ENCODE results near the gene SLC2A10. TPM values are rescaled to one million over a fixed set of nuclear protein-coding genes. Genes with fewer than 3 reads are reported as not detected.
A peak's percentile ranks its signal among the peaks of the same experiment; 100 is the strongest.

Gene SLC2A10
- total RNA-seq, 1 experiment from 2014 or later: 4.2 TPM

DNA sequence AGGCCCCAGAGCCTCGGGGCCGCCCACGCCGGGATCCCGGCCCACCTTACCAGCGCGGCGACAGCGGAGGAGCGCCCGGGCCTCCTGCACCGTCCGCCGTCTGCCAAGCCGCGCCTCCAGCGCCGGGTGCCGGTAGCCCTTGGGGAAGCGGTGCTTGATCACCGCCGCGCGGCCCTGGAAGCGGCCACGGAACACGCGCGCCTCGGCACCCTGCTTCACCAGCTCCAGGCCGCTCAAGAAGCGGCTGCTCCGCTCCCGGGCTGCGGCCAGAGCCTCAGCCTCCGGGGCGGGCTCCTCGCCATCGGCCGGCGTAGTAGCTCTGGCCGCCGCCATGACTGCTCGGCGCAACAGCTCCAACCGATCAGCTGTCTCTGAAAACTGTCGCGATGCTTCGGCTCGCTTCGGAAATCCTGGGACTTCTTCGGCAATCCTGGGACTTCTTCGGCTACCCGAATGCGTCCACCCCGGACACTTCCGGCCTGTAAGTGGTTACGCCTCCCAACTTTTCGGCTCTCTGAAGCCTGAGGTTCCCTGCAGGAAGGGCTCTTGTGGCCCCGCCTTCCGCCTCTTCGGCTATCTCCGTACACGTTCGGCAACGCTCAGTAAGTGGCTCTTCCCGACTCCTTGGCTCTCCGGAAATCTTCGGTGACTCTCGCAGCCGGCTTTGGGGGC, 20.2 kb upstream of the SLC2A10 start, which contains the start of gene TP53RK:
TSS of gene TP53RK (minus strand) at position 363 of the 672 bp plus-strand sequence. CDS start at position 333, 30 bp downstream.
- peaks cover 2% of the 10 kb centered on the region; the same call in 1 of the 2 replicates for H3K36me3 ChIP-seq (ENCODE audit: control insufficient read depth, insufficient read depth, low read length)
- DNase-seq: peak; percentile 100
- TF ChIP-seq CTCF (IDR thresholded peaks at IDR 0.05; ENCODE audit: insufficient read depth in 1 of 2, low read depth in 1 of 2, low read length in 1 of 2, severe bottlenecking in 1 of 2, unreplicated experiment in 1 of 2): peak; percentile 19 to 43
- H3K27me3 Mint-ChIP-seq (ENCODE audit: insufficient read depth, unreplicated experiment): no peaks in the 10 kb centered on the region
- peak within 1 kb of the TSS; percentile 75 for H3K4me3 ChIP-seq (ENCODE audit: low read depth, low read length)
- intact Hi-C loops (cut with micrococcal nuclease; ENCODE audit: unreplicated experiment): loop anchor here (2.0 kb wide), 1 partner anchor 20 kb away; the partner anchor contains the start of gene SLC2A10
- H3K9me3 ChIP-seq: no peaks in the 10 kb centered on the region
- BruUV-seq (replicated peaks): no TSS peak
- H3K36me3 Mint-ChIP-seq (ENCODE audit: insufficient read depth, unreplicated experiment): peaks cover 20% of the 10 kb centered on the region
- ChIA-PET CTCF (interaction anchor here (0.5 to 1.6 kb wide), 11 partner anchors 13 to 907 kb away, joined by 3 to 8 read pairs (median 4); no protein-coding TSS in a partner anchor), POLR2A (interaction anchor here (0.6 to 1.3 kb wide), 3 partner anchors 19 to 358 kb away, joined by 3 to 4 read pairs (median 3); no protein-coding TSS in a partner anchor)
- peaks cover 11% of the 10 kb centered on the region for H3K4me1 Mint-ChIP-seq (ENCODE audit: low read depth, unreplicated experiment)
- H3K9me3 Mint-ChIP-seq (ENCODE audit: unreplicated experiment): no peaks in the 10 kb centered on the region
- peak within 1 kb of the TSS; percentile 74 for H3K4me3 Mint-ChIP-seq (ENCODE audit: unreplicated experiment)
- peak within 1 kb of the TSS; percentile 51 for H3K27ac Mint-ChIP-seq (ENCODE audit: unreplicated experiment)
- no peaks in the 10 kb centered on the region for H3K27me3 ChIP-seq (replicated peaks; ENCODE audit: control insufficient read depth, insufficient read depth, low read length)
- H3K4me1 ChIP-seq: peaks cover 17% of the 10 kb centered on the region

DNA sequence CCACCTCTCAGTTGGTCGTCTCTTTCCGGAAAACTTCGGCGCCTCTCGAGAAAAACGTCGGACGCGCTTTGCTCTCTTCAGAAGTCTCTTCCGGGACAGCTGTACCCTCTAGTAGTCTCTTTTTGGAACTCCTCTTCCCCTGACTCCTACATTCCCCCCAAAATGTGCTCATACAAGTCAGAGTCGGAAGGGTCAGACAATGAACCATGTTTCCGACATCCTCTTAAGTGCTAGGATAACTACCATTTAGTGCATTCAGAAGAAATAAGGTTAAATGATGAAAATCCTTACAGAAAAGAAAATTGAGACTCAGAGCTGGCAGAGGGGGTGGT, 19.7 kb upstream of the SLC2A10 start:
- peaks cover 17% of the 10 kb centered on the region for H3K4me1 ChIP-seq
- H3K9me3 Mint-ChIP-seq (ENCODE audit: unreplicated experiment): no peaks in the 10 kb centered on the region
- peaks cover 2% of the 10 kb centered on the region; the same call in 1 of the 2 replicates for H3K36me3 ChIP-seq (ENCODE audit: control insufficient read depth, insufficient read depth, low read length)
- no peaks in the 10 kb centered on the region for H3K27me3 Mint-ChIP-seq (ENCODE audit: insufficient read depth, unreplicated experiment)
- intact Hi-C loops (cut with micrococcal nuclease; ENCODE audit: unreplicated experiment): loop anchor here (2.0 kb wide), 1 partner anchor 19 kb away; the partner anchor contains the start of gene SLC2A10
- TF ChIP-seq CTCF (IDR thresholded peaks at IDR 0.05; ENCODE audit: insufficient read depth in 1 of 2, low read depth in 1 of 2, low read length in 1 of 2, severe bottlenecking in 1 of 2, unreplicated experiment in 1 of 2): no peak
- H3K27me3 ChIP-seq (replicated peaks; ENCODE audit: control insufficient read depth, insufficient read depth, low read length): no peaks in the 10 kb centered on the region
- ChIA-PET CTCF (interaction anchor here (0.5 to 1.6 kb wide), 11 partner anchors 12 to 906 kb away, joined by 3 to 8 read pairs (median 4); no protein-coding TSS in a partner anchor), POLR2A (interaction anchor here (0.6 to 1.3 kb wide), 4 partner anchors 13 to 359 kb away, joined by 3 to 6 read pairs (median 4); no protein-coding TSS in a partner anchor)
- no TSS peak for BruUV-seq (replicated peaks)
- peaks cover 20% of the 10 kb centered on the region for H3K36me3 Mint-ChIP-seq (ENCODE audit: insufficient read depth, unreplicated experiment)
- H3K4me1 Mint-ChIP-seq (ENCODE audit: low read depth, unreplicated experiment): peaks cover 10% of the 10 kb centered on the region
- no peaks in the 10 kb centered on the region for H3K9me3 ChIP-seq
- DNase-seq: no peak
- H3K4me3 ChIP-seq (ENCODE audit: low read depth, low read length): peak overlapping the region; percentile 75
- H3K4me3 Mint-ChIP-seq (ENCODE audit: unreplicated experiment): peak overlapping the region; percentile 74
- peak overlapping the region; percentile 51 for H3K27ac Mint-ChIP-seq (ENCODE audit: unreplicated experiment)

DNA sequence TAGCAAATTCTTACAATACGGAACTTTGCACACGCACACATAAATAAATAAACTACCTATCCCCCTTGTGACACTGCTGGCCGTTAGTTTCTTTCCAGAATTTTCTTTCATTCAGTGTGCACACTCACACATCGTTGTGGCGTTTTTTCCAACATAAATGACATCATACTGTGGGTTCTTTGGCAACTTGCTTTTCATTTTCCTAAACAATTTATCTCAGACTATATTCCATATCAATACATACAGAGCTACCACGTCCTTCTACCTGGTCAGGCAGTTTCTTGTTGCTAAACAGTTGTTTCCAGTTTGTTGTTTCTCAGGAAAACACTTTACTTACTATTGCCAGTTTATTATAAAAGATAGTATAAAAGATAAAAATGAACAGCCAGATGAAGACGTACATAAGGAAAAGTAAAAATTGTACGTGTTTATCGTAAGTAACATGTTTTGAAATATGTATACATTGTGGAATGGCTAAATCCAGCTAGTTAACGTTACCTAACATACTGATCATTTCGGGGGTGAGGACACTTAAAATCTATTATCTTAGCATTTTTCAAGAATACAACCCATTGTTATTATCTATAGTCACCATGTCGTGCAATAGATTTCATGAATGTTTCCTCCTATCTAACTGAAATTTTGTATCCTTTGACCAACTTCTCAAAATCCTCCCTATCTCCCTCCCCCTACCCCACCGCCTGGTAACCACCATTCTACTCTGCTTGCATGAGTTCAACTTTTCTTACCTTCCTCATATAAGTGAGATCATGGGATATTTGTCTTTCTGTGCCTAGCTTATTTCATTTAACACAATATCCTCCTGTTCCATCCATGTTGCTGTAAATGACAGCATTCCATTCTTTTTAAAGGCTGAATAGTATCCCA, 19.0 kb upstream of the SLC2A10 start:
- H3K4me3 Mint-ChIP-seq (ENCODE audit: unreplicated experiment): peak overlapping the region; percentile 74
- Histone ChIP-seq H3K4me1 (peaks cover 17% of the 10 kb centered on the region), H3K36me3 (ENCODE audit: control insufficient read depth, insufficient read depth, low read length) (peaks cover 2% of the 10 kb centered on the region; the same call in 1 of the 2 replicates), H3K9me3 (no peaks in the 10 kb centered on the region), H3K27me3 (replicated peaks; ENCODE audit: control insufficient read depth, insufficient read depth, low read length) (no peaks in the 10 kb centered on the region), H3K4me3 (ENCODE audit: low read depth, low read length) (peak overlapping the region; percentile 75)
- no TSS peak for BruUV-seq (replicated peaks)
- H3K9me3 Mint-ChIP-seq (ENCODE audit: unreplicated experiment): no peaks in the 10 kb centered on the region
- peaks cover 13% of the 10 kb centered on the region for H3K36me3 Mint-ChIP-seq (ENCODE audit: insufficient read depth, unreplicated experiment)
- CTCF ChIA-PET: interaction anchor here (0.6 to 1.6 kb wide), 7 partner anchors 18 to 1758 kb away, joined by 3 to 4 read pairs (median 4); no protein-coding TSS in a partner anchor
- no peak for DNase-seq
- TF ChIP-seq CTCF (IDR thresholded peaks at IDR 0.05; ENCODE audit: insufficient read depth in 1 of 2, low read depth in 1 of 2, low read length in 1 of 2, severe bottlenecking in 1 of 2, unreplicated experiment in 1 of 2): no peak
- intact Hi-C loops (cut with micrococcal nuclease; ENCODE audit: unreplicated experiment): no loop called here
- peaks cover 10% of the 10 kb centered on the region for H3K4me1 Mint-ChIP-seq (ENCODE audit: low read depth, unreplicated experiment)
- no peaks in the 10 kb centered on the region for H3K27me3 Mint-ChIP-seq (ENCODE audit: insufficient read depth, unreplicated experiment)
- peak overlapping the region; percentile 51 for H3K27ac Mint-ChIP-seq (ENCODE audit: unreplicated experiment)
- POLR2A ChIA-PET: interaction anchor here (0.7 to 1.3 kb wide), 2 partner anchors 14 to 18 kb away, joined by 4 to 6 read pairs; no protein-coding TSS in a partner anchor
